ENCODE measurements around the gene SH3D19. TPM values are rescaled to one million over a fixed set of nuclear protein-coding genes. Genes with fewer than 3 reads are reported as not detected.
A peak's percentile ranks its signal among the peaks of the same experiment; 100 is the strongest.

SH3D19 gene
- total RNA-seq, 1 donor from 2014 or later: 23.0 TPM

GRCh38 chr4:151099229-151099975, 226.0 kb downstream of the SH3D19 start, which contains the start of gene RPS3A:
RPS3A (plus strand) TSS chr4:151099628; CDS start chr4:151099653, 25 bp downstream.
- H3K4me3 ChIP-seq (ENCODE audit: low read depth, low read length): peak within 1 kb of the TSS; percentile 89
- H3K36me3 ChIP-seq (ENCODE audit: control insufficient read depth, insufficient read depth, low read length): no peaks in the 10 kb centered on the region
- no peaks in the 10 kb centered on the region for H3K27me3 ChIP-seq (ENCODE audit: control insufficient read depth, insufficient read depth, low read length)
- peak; percentile 83 for TF ChIP-seq CTCF (IDR thresholded peaks at IDR 0.05; ENCODE audit: insufficient read depth, low read length, poor library complexity, severe bottlenecking)
- DNase-seq (ENCODE audit: low read depth): peak; percentile 81

GRCh38 chr4:151098979-151099228, 226.5 kb downstream of the SH3D19 start:
- H3K27me3 ChIP-seq (ENCODE audit: control insufficient read depth, insufficient read depth, low read length): no peaks in the 10 kb centered on the region
- no peak for DNase-seq (ENCODE audit: low read depth)
- H3K36me3 ChIP-seq (ENCODE audit: control insufficient read depth, insufficient read depth, low read length): no peaks in the 10 kb centered on the region
- no peak for TF ChIP-seq CTCF (IDR thresholded peaks at IDR 0.05; ENCODE audit: insufficient read depth, low read length, poor library complexity, severe bottlenecking)
- peak overlapping the region; percentile 89 for H3K4me3 ChIP-seq (ENCODE audit: low read depth, low read length)

- no peaks in the 10 kb centered on the region for H3K27me3 ChIP-seq (ENCODE audit: control insufficient read depth, insufficient read depth, low read length)
- H3K36me3 ChIP-seq (ENCODE audit: control insufficient read depth, insufficient read depth, low read length): no peaks in the 10 kb centered on the region
- no peak overlapping the region for H3K4me3 ChIP-seq (ENCODE audit: low read depth, low read length)
- DNase-seq (ENCODE audit: low read depth): no peak
- no peak for TF ChIP-seq CTCF (IDR thresholded peaks at IDR 0.05; ENCODE audit: insufficient read depth, low read length, poor library complexity, severe bottlenecking)
Measured at GRCh38 chr4:151097759-151098158, 227.6 kb downstream of the SH3D19 start.

- H3K36me3 ChIP-seq (ENCODE audit: control insufficient read depth, insufficient read depth, low read length): no peaks in the 10 kb centered on the region
Measured at GRCh38 chr4:151095142-151095541, 230.3 kb downstream of the SH3D19 start.

GRCh38 chr4:151094290-151094751, 231.1 kb downstream of the SH3D19 start:
- H3K36me3 ChIP-seq (ENCODE audit: control insufficient read depth, insufficient read depth, low read length): no peaks in the 10 kb centered on the region
- H3K27me3 ChIP-seq (ENCODE audit: control insufficient read depth, insufficient read depth, low read length): no peaks in the 10 kb centered on the region
- H3K4me3 ChIP-seq (ENCODE audit: low read depth, low read length): no peak overlapping the region
- no peak for TF ChIP-seq CTCF (IDR thresholded peaks at IDR 0.05; ENCODE audit: insufficient read depth, low read length, poor library complexity, severe bottlenecking)
- no peak for DNase-seq (ENCODE audit: low read depth)

More at GRCh38 chr4:151095142-151095541, 230.3 kb downstream of the SH3D19 start:
- Histone ChIP-seq H3K4me3 (ENCODE audit: low read depth, low read length) (no peak overlapping the region), H3K27me3 (ENCODE audit: control insufficient read depth, insufficient read depth, low read length) (no peaks in the 10 kb centered on the region)
- TF ChIP-seq CTCF (IDR thresholded peaks at IDR 0.05; ENCODE audit: insufficient read depth, low read length, poor library complexity, severe bottlenecking): no peak
- no peak for DNase-seq (ENCODE audit: low read depth)

GRCh38 chr4:151093203-151093602, 232.2 kb downstream of the SH3D19 start:
- no peak for TF ChIP-seq CTCF (IDR thresholded peaks at IDR 0.05; ENCODE audit: insufficient read depth, low read length, poor library complexity, severe bottlenecking)
- no peak overlapping the region for H3K4me3 ChIP-seq (ENCODE audit: low read depth, low read length)
- H3K27me3 ChIP-seq (ENCODE audit: control insufficient read depth, insufficient read depth, low read length): no peaks in the 10 kb centered on the region
- H3K36me3 ChIP-seq (ENCODE audit: control insufficient read depth, insufficient read depth, low read length): no peaks in the 10 kb centered on the region
- no peak for DNase-seq (ENCODE audit: low read depth)

Data from kidney epithelial cell (primary cell).